AG09309 (cell line): ENCODE results near the gene PEX1.

Source experiments
- DNase-seq: peaks from one replicate; pipeline ENCODE4 v3.0.0-alpha.2; 2010; ENCODE audit warnings: low read depth
- H3K4me3 ChIP-seq: 2 replicates; pipeline ENCODE4 v1.5.1; 2011; ENCODE audit warnings: mild to moderate bottlenecking, low read depth, low read length, moderate library complexity; ENCODE audit not compliant: control insufficient read depth
- TF ChIP-seq, protein P1 (sequence below): IDR thresholded peaks from 2 replicates; pipeline ENCODE4 v1.5.1; 2011; ENCODE audit warnings: mild to moderate bottlenecking, low read depth, low read length, inconsistent platforms; ENCODE audit not compliant: insufficient read depth, control insufficient read depth; ENCODE audit errors: missing control alignments

Gene PEX1

DNA sequence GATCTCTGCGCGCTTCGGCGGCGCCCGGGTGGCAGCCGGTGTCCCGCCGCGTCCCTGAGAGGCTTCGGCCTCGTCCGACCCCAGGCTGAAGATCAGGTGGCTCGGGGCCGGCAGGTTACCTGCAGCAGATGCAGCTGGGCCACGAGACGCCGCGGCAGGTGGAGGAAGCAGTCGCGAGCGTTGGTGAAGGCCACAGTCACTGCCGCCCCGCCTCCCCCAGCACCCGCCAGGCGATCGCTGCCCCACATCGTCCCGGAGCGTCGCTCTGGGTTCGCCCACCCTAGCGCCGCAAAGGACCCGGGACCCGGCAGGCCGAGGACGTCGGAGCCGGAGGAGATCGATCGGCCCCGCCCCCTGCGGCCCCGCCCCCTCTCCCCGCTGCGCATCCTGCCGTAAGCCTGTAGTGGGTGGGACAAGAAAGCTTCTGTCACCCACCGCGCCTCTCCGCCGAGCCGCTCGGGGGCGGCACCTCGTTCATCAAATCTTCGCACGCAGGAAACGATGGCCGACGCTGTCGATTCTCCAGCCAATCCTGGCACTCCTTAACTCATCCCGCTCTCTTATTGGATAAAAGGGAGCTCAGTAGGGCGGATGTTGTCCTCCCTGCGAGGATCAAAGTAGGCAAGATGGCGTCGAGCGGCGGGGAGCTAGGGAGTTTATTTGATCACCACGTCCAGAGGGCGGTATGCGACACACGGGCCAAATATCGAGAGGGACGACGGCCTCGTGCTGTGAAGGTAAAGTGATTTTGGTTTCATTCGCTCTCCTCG, at the start of gene PEX1, which contains the start of gene RBM48:
Gene PEX1, minus strand, starts transcription at position 333 of the 770 bp plus-strand sequence. Its CDS starts 85 bp downstream, at position 248.
Gene RBM48, plus strand, starts transcription at position 608 of the 770 bp plus-strand sequence. Its CDS starts 19 bp downstream, at position 627.
- TF ChIP-seq, protein P1, sequence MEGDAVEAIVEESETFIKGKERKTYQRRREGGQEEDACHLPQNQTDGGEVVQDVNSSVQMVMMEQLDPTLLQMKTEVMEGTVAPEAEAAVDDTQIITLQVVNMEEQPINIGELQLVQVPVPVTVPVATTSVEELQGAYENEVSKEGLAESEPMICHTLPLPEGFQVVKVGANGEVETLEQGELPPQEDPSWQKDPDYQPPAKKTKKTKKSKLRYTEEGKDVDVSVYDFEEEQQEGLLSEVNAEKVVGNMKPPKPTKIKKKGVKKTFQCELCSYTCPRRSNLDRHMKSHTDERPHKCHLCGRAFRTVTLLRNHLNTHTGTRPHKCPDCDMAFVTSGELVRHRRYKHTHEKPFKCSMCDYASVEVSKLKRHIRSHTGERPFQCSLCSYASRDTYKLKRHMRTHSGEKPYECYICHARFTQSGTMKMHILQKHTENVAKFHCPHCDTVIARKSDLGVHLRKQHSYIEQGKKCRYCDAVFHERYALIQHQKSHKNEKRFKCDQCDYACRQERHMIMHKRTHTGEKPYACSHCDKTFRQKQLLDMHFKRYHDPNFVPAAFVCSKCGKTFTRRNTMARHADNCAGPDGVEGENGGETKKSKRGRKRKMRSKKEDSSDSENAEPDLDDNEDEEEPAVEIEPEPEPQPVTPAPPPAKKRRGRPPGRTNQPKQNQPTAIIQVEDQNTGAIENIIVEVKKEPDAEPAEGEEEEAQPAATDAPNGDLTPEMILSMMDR, result peak; percentile 25
- H3K4me3 ChIP-seq, result peak within 1 kb of the TSS; percentile 76
- DNase-seq, result peak; percentile 96

- no peak for DNase-seq
- TF ChIP-seq, protein P1, result no peak
- no peak overlapping the region for H3K4me3 ChIP-seq
These were observed 48.0 kb upstream of the PEX1 start for GRCh38 chr7:92576296-92576695.

DNA sequence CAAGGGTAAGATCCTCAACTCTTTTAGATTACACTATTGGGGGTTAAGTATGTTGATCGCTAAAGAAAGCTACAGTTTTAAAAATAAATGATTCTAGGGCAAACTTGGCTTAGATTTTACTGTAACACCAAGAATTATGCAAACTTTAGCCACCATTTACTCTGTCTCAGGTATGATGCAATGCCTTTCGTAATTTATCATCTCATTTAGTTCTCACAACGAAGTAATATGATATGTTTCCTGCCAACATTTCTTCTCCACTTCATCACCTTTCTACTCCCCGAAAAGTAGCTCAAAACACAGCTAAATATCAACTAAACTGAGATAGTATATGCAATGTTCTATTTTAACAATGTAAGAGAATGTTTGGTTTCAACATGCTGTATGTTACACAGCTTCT, 40.8 kb upstream of the PEX1 start:
- TF ChIP-seq, protein P1, result no peak
- DNase-seq, result no peak
- H3K4me3 ChIP-seq, result no peak overlapping the region

- no peak for DNase-seq
- no peak overlapping the region for H3K4me3 ChIP-seq
- TF ChIP-seq, protein P1, result no peak
These were observed 39.1 kb upstream of the PEX1 start for GRCh38 chr7:92567460-92567859.

- no peak for DNase-seq
- TF ChIP-seq, protein P1, result no peak
- no peak overlapping the region for H3K4me3 ChIP-seq
These were observed 35.0 kb upstream of the PEX1 start for GRCh38 chr7:92563345-92563744.

- H3K4me3 ChIP-seq, result no peak overlapping the region
- DNase-seq, result no peak
- TF ChIP-seq, protein P1, result no peak
These were observed 32.3 kb upstream of the PEX1 start for GRCh38 chr7:92560602-92561001.

- TF ChIP-seq, protein P1, result no peak
- DNase-seq, result no peak
- H3K4me3 ChIP-seq, result no peak overlapping the region
These were observed 29.6 kb upstream of the PEX1 start for GRCh38 chr7:92557808-92558362.
